Activated T-helper 1 cell treated with anti-CD3 and anti-CD28 coated beads, Interleukin-12 subunit alpha, Interleukin-12 subunit beta, Interleukin-2, Interleukin-4 antibody, amounts not matched to agents 30 ng/mL and 10 ng/mL and 1 ng/mL, durations not matched to agents 14 hours and 24 hours and 36 hours (primary cell): Measurements from ENCODE around the gene ZNF667. TPM values are rescaled to one million over a fixed set of nuclear protein-coding genes. Genes with fewer than 3 reads are reported as not detected.

Source experiments
- DNase-seq: peaks from one replicate; pipeline ENCODE4 v3.0.0; 2021; ENCODE audit warnings: low spot score
- H3K27ac Mint-ChIP-seq: one replicate; pipeline ENCODE4 v1.8.0; 2021; ENCODE audit warnings: mild to moderate bottlenecking, mixed read lengths
- H3K27me3 Mint-ChIP-seq: one replicate; pipeline ENCODE4 v1.8.0; 2022; ENCODE audit warnings: mild to moderate bottlenecking, moderate library complexity, mixed read lengths; ENCODE audit not compliant: insufficient read depth
- H3K36me3 Mint-ChIP-seq: one replicate; pipeline ENCODE4 v1.8.0; 2021; ENCODE audit warnings: low read depth, mixed read lengths
- H3K4me1 Mint-ChIP-seq: one replicate; pipeline ENCODE4 v1.8.0; 2021; ENCODE audit warnings: low read depth, mixed read lengths
- H3K4me3 Mint-ChIP-seq: one replicate; pipeline ENCODE4 v1.8.0; 2021; ENCODE audit warnings: mild to moderate bottlenecking, moderate library complexity, mixed read lengths
- H3K9me3 Mint-ChIP-seq: one replicate; pipeline ENCODE4 v1.8.0; 2021; ENCODE audit warnings: mixed read lengths
- intact Hi-C: fragments of 100-400 bp; cut with micrococcal nuclease; formaldehyde crosslinking; loops from one replicate; pipeline ENCODE4 v1.15.1; 2024
- total RNA-seq: library from RNA; stranded (reverse); gene quantifications from 2 replicates; pipeline ENCODE4 v1.2.3, GENCODE V29; 2022

The ZNF667 gene
- total RNA-seq, 1 donor from 2014 or later: 0.05 TPM

- peaks cover 83% of the 10 kb centered on the region for H3K9me3 Mint-ChIP-seq
- no peaks in the 10 kb centered on the region for H3K4me1 Mint-ChIP-seq
- no peak overlapping the region for H3K27ac Mint-ChIP-seq
- peaks cover 31% of the 10 kb centered on the region for H3K36me3 Mint-ChIP-seq
- intact Hi-C loops: no loop called here
- no peak for DNase-seq
- H3K27me3 Mint-ChIP-seq: no peaks in the 10 kb centered on the region
- H3K4me3 Mint-ChIP-seq: no peak overlapping the region
Observed at GRCh38 chr19:56423276-56423984, 53.7 kb downstream of the ZNF667 start.

- Mint-ChIP-seq H3K27ac (peak overlapping the region; percentile 81), H3K4me3 (peak overlapping the region; percentile 93), H3K27me3 (no peaks in the 10 kb centered on the region), H3K9me3 (peaks cover 77% of the 10 kb centered on the region), H3K36me3 (peaks cover 38% of the 10 kb centered on the region), H3K4me1 (peaks cover 23% of the 10 kb centered on the region)
- intact Hi-C loops: no loop called here
- no peak for DNase-seq
Observed at GRCh38 chr19:56405062-56405461, 72.1 kb downstream of the ZNF667 start.

- H3K9me3 Mint-ChIP-seq: peaks cover 77% of the 10 kb centered on the region
- H3K27ac Mint-ChIP-seq: peak overlapping the region; percentile 81
- H3K4me3 Mint-ChIP-seq: peak overlapping the region; percentile 93
- H3K27me3 Mint-ChIP-seq: no peaks in the 10 kb centered on the region
- H3K4me1 Mint-ChIP-seq: peaks cover 23% of the 10 kb centered on the region
- H3K36me3 Mint-ChIP-seq: peaks cover 36% of the 10 kb centered on the region
- no peak for DNase-seq
- intact Hi-C loops: loop anchor here (1.0 to 5.0 kb wide), 7 partner anchors 11 to 282 kb away; partner anchors contain the start of genes ZFP28, ZNF444, ZNF470 and ZNF582
Observed at GRCh38 chr19:56404705-56405056, 72.5 kb downstream of the ZNF667 start.

- H3K27me3 Mint-ChIP-seq: no peaks in the 10 kb centered on the region
- peak within 1 kb of the TSS; percentile 93 for H3K4me3 Mint-ChIP-seq
- intact Hi-C loops: loop anchor here (1.0 to 5.0 kb wide), 8 partner anchors 11 to 282 kb away; partner anchors contain the start of genes ZFP28, ZNF444, ZNF470 and ZNF582
- peaks cover 23% of the 10 kb centered on the region for H3K4me1 Mint-ChIP-seq
- peaks cover 34% of the 10 kb centered on the region for H3K36me3 Mint-ChIP-seq
- H3K9me3 Mint-ChIP-seq: peaks cover 82% of the 10 kb centered on the region
- H3K27ac Mint-ChIP-seq: peak within 1 kb of the TSS; percentile 96
- DNase-seq: peak; percentile 86
Observed at GRCh38 chr19:56403764-56404704, 73.1 kb downstream of the ZNF667 start, which contains the start of gene ZNF583. ZNF583 (plus strand) TSS chr19:56404332; CDS start chr19:56407115, 2,783 bp downstream.

GRCh38 chr19:56403261-56403660 is 73.9 kb downstream of the ZNF667 start:
- Mint-ChIP-seq H3K9me3 (peaks cover 77% of the 10 kb centered on the region), H3K4me3 (peak overlapping the region; percentile 93), H3K27me3 (no peaks in the 10 kb centered on the region), H3K4me1 (peaks cover 23% of the 10 kb centered on the region), H3K27ac (peak overlapping the region; percentile 96), H3K36me3 (peaks cover 26% of the 10 kb centered on the region)
- DNase-seq: no peak
- intact Hi-C loops: loop anchor here (2.0 to 5.0 kb wide), 3 partner anchors 34 to 281 kb away; partner anchors contain the start of gene ZNF787

- H3K4me1 Mint-ChIP-seq: peaks cover 23% of the 10 kb centered on the region
- intact Hi-C loops: loop anchor here (5.0 kb wide), 2 partner anchors 192 to 278 kb away; partner anchors contain the start of gene ZNF787
- no peak overlapping the region for H3K27ac Mint-ChIP-seq
- H3K36me3 Mint-ChIP-seq: peaks cover 18% of the 10 kb centered on the region
- H3K4me3 Mint-ChIP-seq: no peak overlapping the region
- no peaks in the 10 kb centered on the region for H3K27me3 Mint-ChIP-seq
- H3K9me3 Mint-ChIP-seq: peaks cover 80% of the 10 kb centered on the region
- DNase-seq: no peak
Observed at GRCh38 chr19:56400485-56400884, 76.7 kb downstream of the ZNF667 start.

GRCh38 chr19:56398809-56399208 is 78.3 kb downstream of the ZNF667 start:
- H3K27me3 Mint-ChIP-seq: no peaks in the 10 kb centered on the region
- no peak for DNase-seq
- intact Hi-C loops: no loop called here
- H3K27ac Mint-ChIP-seq: no peak overlapping the region
- H3K4me3 Mint-ChIP-seq: no peak overlapping the region
- peaks cover 11% of the 10 kb centered on the region for H3K4me1 Mint-ChIP-seq
- H3K9me3 Mint-ChIP-seq: peaks cover 84% of the 10 kb centered on the region
- peaks cover 9% of the 10 kb centered on the region for H3K36me3 Mint-ChIP-seq

GRCh38 chr19:56393119-56394012 is 83.8 kb downstream of the ZNF667 start, which contains the start of gene ZNF582:
ZNF582 (minus strand) TSS chr19:56393534; CDS start chr19:56391752, 1,782 bp downstream.
- peak; percentile 82 for DNase-seq
- Mint-ChIP-seq H3K9me3 (peaks cover 80% of the 10 kb centered on the region), H3K27ac (peak within 1 kb of the TSS; percentile 90), H3K27me3 (peaks cover 1% of the 10 kb centered on the region), H3K36me3 (peaks cover 20% of the 10 kb centered on the region), H3K4me1 (peaks cover 7% of the 10 kb centered on the region), H3K4me3 (peak within 1 kb of the TSS; percentile 94)
- intact Hi-C loops: loop anchor here (1.0 to 5.0 kb wide), 6 partner anchors 11 to 1044 kb away; partner anchors contain the start of genes ZNF470, ZNF583, ZNF71 and ZNF749

Other genes with a start within 250 kb of the ZNF667 start
- gene EDDM13, start 204.6 kb downstream of the ZNF667 start, total RNA-seq: 0.29 and 0.51 TPM in 2 replicates
- 7.3 and 7.5 TPM in 2 replicates for gene ZSCAN5A, start 162.5 kb downstream of the ZNF667 start, total RNA-seq
- gene ZNF582, start 83.8 kb downstream of the ZNF667 start, total RNA-seq: 1.2 and 1.3 TPM in 2 replicates
- 1.4 and 2.1 TPM in 2 replicates for gene ZNF583, start 73.0 kb downstream of the ZNF667 start, total RNA-seq
- 0.05 and 0.16 TPM in 2 replicates for gene ZNF471, start 30.5 kb upstream of the ZNF667 start, total RNA-seq
- gene ZFP28, start 61.6 kb upstream of the ZNF667 start, total RNA-seq: 1.4 and 2.8 TPM in 2 replicates
- 1.2 and 2.4 TPM in 2 replicates for gene ZNF470, start 90.1 kb upstream of the ZNF667 start, total RNA-seq
- gene ZNF71, start 118.0 kb upstream of the ZNF667 start, total RNA-seq: 5.1 and 5.9 TPM in 2 replicates
- gene SMIM17, start 165.8 kb upstream of the ZNF667 start, total RNA-seq: 0.18 TPM in 1 of 2 replicates, not detected in the other
- gene ZNF835, start 194.4 kb upstream of the ZNF667 start, total RNA-seq: not detected in 2 replicates